GM08714 (cell line): Measurements from ENCODE around the gene MAS1L.

Experiments
- H3K4me3 ChIP-seq: fragments of 200-500 bp; sonication (Bioruptor generic); 2 replicates; pipeline ENCODE4 v1.5.1; 2014; ENCODE audit warnings: mild to moderate bottlenecking, low read length, inconsistent platforms
- ZNF274 ChIP-seq: IDR thresholded peaks from 2 replicates; pipeline ENCODE4 v1.6.1; 2012; ENCODE audit warnings: mild to moderate bottlenecking, low read depth, low read length

Gene MAS1L

DNA sequence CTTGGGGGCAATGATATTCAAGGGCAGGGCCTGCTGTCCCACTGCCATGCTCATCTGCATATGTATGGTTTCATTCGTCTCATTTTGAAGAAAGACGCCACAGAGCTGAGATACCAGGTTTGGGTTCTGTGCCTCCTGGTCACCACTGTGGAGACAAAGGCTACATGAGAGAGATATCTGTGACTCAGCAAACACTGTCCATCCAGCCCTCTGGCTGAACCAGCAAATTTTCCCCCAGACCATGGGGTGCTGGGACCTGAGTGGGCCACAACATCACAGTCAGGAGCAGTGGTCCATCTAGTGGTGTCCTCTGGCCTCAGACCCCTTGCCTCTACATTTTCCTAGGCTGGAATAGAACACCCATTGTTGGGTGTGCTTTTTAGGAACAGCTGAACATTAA lies at the start of gene MAS1L:
Gene MAS1L (minus strand): TSS at position 297 of the 400 bp plus-strand sequence. CDS start 54 bp downstream, at position 243.
- no peak for TF ChIP-seq ZNF274
- H3K4me3 ChIP-seq, result no peak within 1 kb of the TSS

DNA sequence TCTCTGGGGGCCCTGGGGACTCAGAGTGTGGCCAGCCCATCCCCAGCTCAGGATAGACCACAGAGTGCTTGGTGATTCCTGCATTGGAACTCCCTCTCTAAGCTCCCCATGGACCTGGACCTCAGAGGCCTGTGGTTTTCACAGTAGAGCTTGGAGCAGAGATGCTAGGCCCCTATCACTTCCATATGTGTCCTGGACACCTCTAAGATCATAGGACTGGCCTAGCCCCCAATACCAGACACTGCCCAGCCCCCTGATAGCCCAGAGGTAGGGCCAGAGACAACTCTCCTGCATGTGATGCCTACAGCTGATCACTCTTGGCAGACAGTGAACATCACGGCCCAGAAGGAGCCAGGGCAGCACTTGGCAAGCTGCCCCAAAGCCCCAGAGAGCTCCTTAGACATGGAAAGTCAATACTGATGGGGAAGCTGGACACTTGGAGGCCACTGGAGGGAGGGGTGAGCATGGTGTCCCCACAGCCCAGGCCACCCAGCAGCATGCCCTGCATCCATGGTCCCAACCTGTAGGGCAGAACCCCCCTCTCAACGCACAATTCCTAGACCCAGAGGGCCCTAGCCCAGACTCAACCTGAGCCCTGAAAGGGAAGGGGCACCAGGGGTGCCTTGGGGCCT lies 44.7 kb upstream of the MAS1L start:
- no peak for TF ChIP-seq ZNF274
- H3K4me3 ChIP-seq, result no peak overlapping the region

DNA sequence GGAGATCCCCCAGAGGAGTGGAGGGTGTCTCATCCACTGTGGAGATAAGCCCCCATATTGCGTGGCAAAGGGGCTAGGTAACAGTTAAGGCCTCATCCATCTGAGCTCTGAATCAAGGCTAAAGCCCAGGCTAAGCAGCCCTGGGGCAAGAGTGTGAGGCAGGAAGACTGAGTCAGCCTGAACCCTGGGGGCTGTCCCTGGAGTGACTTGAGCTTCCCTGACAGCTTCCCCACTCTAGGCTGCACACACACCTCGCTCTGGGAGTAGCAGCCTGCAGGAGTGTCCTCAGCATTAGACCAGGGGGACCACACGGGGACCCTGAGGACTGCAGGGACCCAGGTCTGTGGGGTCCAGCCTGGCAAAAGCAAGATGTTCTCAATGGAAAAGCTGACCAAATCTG lies 43.9 kb upstream of the MAS1L start:
- TF ChIP-seq ZNF274, result no peak
- H3K4me3 ChIP-seq, result no peak overlapping the region

GRCh38 chr6:29530671-29531310 lies 43.0 kb upstream of the MAS1L start:
- H3K4me3 ChIP-seq, result no peak overlapping the region
- no peak for TF ChIP-seq ZNF274

DNA sequence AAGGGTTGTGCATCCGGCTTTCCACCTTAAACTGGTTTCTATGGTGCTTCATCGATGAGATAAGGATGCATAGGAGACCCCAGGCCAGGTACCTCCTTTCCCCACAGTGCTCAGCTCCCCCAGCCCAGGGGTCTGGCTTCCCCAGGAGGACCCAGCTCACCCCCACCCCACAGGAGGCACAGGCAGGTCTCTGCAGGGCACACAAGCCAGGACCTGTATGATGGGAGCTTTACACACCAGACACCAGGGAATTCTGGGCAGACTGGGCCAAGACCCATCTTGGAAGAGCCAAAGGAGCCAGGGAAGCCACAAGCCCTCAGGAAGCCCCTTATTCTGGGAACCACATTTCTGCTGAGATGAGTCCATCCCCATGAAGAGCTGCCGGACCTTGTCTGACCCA lies 42.2 kb upstream of the MAS1L start:
- H3K4me3 ChIP-seq, result no peak overlapping the region
- no peak for TF ChIP-seq ZNF274

DNA sequence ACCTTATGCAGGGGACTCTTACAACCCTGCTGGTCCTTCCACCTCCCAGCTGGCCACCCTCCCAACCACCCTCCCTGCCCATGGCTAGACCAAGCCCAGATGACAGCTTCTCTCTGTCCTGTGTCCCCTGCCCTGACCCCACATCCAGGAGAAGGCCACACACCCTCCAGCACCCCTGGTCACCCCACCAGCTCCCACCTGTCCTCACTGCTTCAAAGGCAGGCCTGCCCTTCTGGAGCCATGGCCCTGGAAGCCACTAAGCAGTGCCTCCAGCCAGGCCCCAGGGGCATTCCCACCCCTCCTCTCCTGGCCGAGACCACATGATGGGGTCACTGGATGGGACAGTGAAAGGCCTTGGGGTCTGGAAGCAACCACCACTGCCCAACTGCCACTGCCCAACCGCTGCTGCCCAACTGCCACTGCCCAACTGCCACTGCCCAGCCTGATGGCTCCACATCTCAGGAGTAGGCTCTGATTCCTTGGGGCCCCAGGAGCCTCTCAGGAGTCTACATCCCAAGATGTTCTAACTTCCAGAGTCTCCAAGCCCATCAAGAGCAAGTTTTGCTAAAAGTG lies 41.3 kb upstream of the MAS1L start:
- TF ChIP-seq ZNF274, result no peak

DNA sequence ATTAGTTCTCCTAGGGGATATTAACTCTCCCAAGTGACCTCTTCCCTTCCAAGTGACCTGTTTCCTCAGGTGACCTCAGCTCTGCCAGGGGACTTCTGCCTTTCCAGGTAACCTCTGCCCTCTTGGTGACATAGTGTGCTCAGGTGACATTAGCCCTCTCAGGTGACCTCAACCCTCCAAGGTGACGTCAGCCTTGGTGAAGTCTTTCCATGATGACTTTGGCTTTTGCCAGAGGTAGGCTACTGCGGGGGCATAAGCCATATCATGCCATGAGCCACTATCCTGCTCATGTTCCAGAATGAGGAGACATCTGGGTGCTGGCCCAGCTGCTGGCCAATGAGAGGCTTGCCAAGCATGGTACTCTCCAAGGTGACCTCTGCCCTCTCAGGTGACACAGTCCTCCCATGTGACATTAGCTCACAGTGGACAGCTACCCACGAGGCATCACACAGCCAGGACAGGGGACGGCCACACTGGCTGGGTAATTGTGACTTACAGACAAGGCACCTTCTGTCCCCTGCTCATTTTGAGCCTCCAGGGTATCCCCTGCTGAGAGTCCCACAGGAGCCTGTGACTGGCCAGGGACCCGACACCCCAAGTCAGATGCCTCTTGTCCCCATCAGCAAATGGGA lies 40.7 kb upstream of the MAS1L start:
- H3K4me3 ChIP-seq, result no peak overlapping the region
- TF ChIP-seq ZNF274, result no peak

More for the DNA sequence above, 41.3 kb upstream of the MAS1L start:
- H3K4me3 ChIP-seq, result no peak overlapping the region

DNA sequence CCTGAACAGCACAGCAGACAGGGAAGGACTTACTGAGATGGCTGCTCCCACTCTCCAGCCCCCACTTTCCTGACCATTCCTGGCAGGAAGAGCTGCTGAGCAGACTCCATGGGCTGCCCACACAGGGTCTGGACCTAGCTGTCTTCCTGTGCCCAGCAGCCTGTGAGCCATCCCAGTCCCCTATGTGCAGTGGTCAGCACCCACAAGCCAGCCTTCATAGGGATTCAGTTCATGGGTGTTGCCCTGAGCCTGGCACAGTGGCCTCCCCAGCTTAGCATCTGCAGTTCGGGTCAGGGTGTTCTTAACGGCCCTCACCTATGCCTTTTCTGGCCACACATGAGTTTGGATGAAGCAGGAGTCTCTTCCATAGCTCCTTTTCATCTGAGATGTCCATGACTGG lies 39.8 kb upstream of the MAS1L start:
- H3K4me3 ChIP-seq, result no peak overlapping the region
- no peak for TF ChIP-seq ZNF274

DNA sequence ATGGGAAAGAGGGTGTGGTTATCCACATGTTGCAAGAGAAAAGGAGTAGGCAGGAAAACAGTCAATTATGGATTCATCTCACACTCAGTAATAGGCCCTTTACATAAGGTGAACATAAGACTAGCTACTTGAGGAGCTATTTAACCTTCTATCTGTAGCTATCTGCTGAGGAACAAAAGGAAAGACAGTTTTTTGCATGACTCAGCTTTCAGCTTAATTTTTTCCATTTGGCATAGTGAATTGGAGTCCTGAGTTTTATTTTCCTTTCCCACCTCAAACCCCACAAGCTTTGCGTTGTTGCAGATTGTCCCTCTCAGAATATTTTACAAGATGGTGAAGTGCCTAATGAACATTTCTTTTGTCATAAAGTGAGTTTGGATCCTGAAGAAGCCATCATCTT lies 39.4 kb upstream of the MAS1L start:
- no peak for TF ChIP-seq ZNF274
- H3K4me3 ChIP-seq, result no peak overlapping the region

GRCh38 chr6:29525311-29525639 lies 37.5 kb upstream of the MAS1L start:
- H3K4me3 ChIP-seq, result no peak overlapping the region
- no peak for TF ChIP-seq ZNF274

DNA sequence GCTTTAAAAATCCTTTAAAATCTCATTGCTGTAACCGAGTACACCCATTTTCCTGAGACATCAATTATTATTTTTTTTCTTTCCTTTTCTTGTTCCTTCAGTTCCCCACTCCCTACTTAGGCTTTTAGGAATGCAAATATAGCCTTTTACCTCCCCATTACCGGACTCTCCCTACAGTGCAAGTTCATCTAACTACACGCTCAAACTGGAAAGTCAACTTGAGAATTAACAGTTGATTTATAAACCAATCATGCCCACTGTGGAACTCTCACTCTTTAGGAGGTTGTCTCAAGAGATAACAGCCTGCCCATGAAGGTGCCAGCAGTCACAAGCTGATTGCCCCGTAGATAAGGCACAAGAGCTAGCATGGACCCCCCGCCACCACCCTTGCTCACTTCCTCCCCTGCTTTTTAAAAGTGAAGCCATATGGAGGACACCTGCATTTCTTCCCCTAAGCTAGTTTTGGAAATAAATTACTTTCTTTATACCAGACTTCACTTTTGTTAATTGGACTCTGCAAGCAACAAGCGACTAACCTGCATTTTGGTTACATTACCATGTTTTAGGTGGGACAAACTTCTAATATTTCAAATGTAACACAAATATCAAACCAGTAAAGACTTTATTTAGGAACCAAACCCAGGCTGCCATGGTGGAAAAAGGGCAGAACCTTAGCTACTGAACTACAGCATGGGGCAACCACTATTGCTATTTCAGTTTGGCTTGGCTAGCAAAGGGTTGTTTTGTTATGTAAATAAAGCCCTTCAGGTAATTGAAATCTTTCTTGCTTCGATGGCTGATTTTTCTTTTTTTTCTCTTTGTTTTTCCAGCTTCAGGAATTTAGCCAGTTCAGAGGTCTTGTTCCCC lies 36.9 kb upstream of the MAS1L start:
- no peak overlapping the region for H3K4me3 ChIP-seq
- no peak for TF ChIP-seq ZNF274

DNA sequence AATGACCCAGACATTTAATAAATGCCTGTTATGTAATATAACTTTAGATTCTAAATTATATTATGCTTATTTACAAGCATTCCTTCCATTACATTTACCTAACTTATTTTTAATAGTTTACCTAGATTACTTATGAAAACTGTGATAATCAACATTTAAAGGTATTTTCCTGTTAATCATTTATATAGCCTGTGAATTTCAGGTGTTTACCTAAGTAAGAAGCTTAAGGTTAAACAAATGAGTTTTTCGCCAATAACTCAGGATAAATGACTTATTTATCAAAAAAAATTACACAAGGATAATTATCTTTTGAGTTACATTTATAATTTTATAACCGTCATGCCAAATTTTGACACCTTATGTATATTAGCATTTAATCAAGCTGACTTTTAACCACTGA lies 36.3 kb upstream of the MAS1L start:
- H3K4me3 ChIP-seq, result no peak overlapping the region
- TF ChIP-seq ZNF274, result no peak

DNA sequence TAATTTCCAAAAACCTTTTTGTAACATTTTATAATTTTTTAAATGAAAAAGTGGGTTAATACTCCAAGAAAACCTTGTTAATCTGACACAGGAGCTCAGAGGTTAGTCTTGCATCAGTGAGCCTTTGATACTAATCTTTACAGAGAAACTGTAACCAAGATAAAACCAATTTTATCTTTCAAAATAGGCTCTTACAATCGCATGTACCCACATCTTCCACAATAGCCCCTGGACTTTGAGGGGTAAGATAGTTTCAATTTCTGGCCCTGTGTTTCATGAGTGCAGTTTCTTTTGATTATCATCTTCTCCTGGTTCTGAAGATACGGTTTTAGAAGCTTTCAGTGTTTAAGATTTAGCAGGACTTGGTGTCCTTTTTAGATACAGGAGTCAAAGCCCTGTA lies 34.5 kb upstream of the MAS1L start:
- no peak overlapping the region for H3K4me3 ChIP-seq
- no peak for TF ChIP-seq ZNF274

DNA sequence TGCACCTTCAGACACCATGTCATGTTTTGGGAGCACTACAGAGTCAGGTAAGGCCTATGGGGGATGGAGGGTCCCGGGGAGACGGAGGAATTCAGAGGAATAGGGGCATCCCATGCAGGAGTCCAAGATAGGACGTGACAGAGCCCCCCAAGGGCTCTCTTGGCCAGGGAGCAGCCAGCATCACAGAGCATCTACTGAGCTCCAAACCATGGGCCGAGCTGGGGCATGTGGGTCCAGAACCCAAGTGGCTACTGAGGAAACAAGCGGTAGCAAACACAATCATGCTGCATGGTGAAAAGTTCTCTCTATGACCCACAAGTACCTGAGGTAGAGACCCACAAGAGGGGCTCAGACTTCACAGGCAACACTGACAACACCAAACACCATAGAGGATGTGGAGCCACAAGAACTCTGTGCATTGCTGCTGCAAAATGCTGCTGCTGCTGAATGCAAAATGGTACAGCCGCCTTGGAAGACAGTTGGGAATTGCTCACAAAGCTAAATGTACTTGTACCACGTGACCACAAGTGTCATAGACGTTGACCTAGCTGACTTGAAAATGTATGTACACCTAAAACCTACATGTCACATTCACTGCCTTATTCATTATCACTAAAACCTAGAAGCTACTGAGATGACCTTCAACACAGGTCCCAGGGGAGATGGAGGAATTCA lies 33.4 kb upstream of the MAS1L start:
- no peak overlapping the region for H3K4me3 ChIP-seq
- TF ChIP-seq ZNF274, result no peak
